Measurements from ENCODE around the gene ARHGAP22. TPM values are rescaled to one million over a fixed set of nuclear protein-coding genes. Genes with fewer than 3 reads are reported as not detected.

ARHGAP22 gene
- total RNA-seq, 1 donor = 60.2 TPM

GRCh38 chr10:48399056-48399541, 205.8 kb downstream of the ARHGAP22 start:
- TF ChIP-seq CTCF (IDR thresholded peaks at IDR 0.05; ENCODE audit: insufficient read depth, low read length) = no peak

GRCh38 chr10:48398261-48398660, 206.6 kb downstream of the ARHGAP22 start:
- DNase-seq (ENCODE audit: low read depth) = no peak
- TF ChIP-seq CTCF (IDR thresholded peaks at IDR 0.05; ENCODE audit: insufficient read depth, low read length) = no peak
- H3K4me3 ChIP-seq (ENCODE audit: low read depth, low read length) = no peak overlapping the region

More at GRCh38 chr10:48399056-48399541, 205.8 kb downstream of the ARHGAP22 start:
- H3K4me3 ChIP-seq (ENCODE audit: low read depth, low read length) = no peak overlapping the region
- DNase-seq (ENCODE audit: low read depth) = no peak

Small RNA genes lying within 50 kb of the gene (small RNA-seq; reads per million reads assigned to genes)
- gene AC016397.1 = not detected

Other genes starting within 250 kb of the ARHGAP22 start
- under 0.01 TPM in 1 of 2 replicates, not detected in the other for gene WDFY4, start 79.8 kb upstream of the ARHGAP22 start, total RNA-seq (ENCODE audit: low replicate concordance)